ENCODE data around the gene DGLUCY.

DNA sequence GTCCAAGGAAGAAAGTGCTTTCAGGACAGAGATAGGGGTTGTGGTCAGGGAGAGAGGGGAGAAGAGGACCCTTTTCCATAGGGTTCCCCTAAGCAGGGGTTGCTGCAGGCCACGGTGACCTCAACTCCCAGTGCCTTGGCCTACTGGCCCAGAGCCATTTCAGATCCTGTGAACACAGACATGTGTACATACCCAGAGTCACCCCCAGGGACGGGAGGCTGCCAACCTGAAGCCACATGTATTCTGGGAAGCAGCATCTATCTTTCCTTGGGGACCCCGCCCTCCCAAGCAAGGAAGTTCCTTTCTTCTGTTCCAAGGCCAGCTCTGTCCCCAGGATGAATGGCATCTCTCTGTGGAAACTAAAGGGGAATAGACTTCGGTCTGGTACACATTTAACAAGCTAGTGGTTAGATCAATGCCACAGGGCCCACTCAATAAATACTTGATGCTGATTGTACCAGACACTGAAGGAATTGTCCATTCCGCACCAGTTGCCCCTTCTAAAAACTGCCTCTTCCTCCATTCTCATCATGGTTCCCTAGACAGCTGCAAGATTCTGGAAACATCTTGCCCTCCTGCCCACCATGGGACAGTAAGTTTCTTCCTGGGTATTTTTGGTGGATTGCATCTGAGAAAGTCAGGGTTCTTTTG, 25.2 kb upstream of the DGLUCY start:
- TF ChIP-seq JUND (IDR thresholded peaks at IDR 0.05) (no peak), SP1 (IDR thresholded peaks at IDR 0.05) (no peak), EGR1 (IDR thresholded peaks at IDR 0.05; ENCODE audit: low read depth in 2 of 2) (no peak), ATF3 (IDR thresholded peaks at IDR 0.05) (no peak), CTCF (IDR thresholded peaks at IDR 0.05; ENCODE audit: low read depth, low read length, missing input control) (no peak), FOXA1 (IDR thresholded peaks at IDR 0.05) (no peak), YY1 (IDR thresholded peaks at IDR 0.05) (no peak), MAX (IDR thresholded peaks at IDR 0.05) (no peak), NR2F2 (IDR thresholded peaks at IDR 0.05) (no peak), RAD21 (IDR thresholded peaks at IDR 0.05) (no peak), TAF1 (conservative IDR thresholded peaks at IDR 0.05) (no peak), RXRA (IDR thresholded peaks at IDR 0.05) (no peak)
- TF ChIP-seq, protein P1, sequence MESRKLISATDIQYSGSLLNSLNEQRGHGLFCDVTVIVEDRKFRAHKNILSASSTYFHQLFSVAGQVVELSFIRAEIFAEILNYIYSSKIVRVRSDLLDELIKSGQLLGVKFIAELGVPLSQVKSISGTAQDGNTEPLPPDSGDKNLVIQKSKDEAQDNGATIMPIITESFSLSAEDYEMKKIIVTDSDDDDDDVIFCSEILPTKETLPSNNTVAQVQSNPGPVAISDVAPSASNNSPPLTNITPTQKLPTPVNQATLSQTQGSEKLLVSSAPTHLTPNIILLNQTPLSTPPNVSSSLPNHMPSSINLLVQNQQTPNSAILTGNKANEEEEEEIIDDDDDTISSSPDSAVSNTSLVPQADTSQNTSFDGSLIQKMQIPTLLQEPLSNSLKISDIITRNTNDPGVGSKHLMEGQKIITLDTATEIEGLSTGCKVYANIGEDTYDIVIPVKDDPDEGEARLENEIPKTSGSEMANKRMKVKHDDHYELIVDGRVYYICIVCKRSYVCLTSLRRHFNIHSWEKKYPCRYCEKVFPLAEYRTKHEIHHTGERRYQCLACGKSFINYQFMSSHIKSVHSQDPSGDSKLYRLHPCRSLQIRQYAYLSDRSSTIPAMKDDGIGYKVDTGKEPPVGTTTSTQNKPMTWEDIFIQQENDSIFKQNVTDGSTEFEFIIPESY (IDR thresholded peaks at IDR 0.05) = no peak
- TF ChIP-seq, protein P2, sequence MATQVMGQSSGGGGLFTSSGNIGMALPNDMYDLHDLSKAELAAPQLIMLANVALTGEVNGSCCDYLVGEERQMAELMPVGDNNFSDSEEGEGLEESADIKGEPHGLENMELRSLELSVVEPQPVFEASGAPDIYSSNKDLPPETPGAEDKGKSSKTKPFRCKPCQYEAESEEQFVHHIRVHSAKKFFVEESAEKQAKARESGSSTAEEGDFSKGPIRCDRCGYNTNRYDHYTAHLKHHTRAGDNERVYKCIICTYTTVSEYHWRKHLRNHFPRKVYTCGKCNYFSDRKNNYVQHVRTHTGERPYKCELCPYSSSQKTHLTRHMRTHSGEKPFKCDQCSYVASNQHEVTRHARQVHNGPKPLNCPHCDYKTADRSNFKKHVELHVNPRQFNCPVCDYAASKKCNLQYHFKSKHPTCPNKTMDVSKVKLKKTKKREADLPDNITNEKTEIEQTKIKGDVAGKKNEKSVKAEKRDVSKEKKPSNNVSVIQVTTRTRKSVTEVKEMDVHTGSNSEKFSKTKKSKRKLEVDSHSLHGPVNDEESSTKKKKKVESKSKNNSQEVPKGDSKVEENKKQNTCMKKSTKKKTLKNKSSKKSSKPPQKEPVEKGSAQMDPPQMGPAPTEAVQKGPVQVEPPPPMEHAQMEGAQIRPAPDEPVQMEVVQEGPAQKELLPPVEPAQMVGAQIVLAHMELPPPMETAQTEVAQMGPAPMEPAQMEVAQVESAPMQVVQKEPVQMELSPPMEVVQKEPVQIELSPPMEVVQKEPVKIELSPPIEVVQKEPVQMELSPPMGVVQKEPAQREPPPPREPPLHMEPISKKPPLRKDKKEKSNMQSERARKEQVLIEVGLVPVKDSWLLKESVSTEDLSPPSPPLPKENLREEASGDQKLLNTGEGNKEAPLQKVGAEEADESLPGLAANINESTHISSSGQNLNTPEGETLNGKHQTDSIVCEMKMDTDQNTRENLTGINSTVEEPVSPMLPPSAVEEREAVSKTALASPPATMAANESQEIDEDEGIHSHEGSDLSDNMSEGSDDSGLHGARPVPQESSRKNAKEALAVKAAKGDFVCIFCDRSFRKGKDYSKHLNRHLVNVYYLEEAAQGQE (IDR thresholded peaks at IDR 0.05) = no peak

Measured in liver (tissue), 3 donors.